ENCODE data around the gene NEXN.
"Not testable (repeated sequence)": the region's sequence is repeated elsewhere in the genome, so short reads cannot be mapped to it uniquely, and the experiment has no call there.

Gene NEXN

DNA sequence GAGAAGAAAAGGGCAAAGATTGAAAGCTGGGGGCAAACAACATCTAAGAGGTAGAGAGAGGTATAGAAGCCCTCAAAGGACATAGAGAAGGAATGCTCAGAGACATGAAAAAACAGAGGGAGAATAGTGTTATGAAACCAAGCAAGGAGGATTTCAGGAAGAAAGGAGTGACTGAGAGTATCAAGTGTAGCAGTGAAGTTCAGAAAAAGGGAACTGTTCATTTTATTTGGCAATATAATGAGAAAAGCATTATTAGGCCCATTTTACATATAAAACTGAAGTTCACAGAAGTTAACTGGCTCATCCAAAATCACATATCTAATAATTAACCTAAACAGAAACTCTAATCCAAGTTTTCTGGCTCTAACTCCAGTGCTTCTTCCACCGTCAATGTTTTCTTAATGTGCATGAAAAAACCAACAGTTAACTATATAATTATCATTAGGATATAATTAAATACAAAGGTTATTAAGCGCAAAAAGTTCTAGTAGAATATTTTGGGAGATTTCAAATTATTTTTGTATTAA lies 17.7 kb downstream of the NEXN start:
- DNase-seq, result no peak

DNA sequence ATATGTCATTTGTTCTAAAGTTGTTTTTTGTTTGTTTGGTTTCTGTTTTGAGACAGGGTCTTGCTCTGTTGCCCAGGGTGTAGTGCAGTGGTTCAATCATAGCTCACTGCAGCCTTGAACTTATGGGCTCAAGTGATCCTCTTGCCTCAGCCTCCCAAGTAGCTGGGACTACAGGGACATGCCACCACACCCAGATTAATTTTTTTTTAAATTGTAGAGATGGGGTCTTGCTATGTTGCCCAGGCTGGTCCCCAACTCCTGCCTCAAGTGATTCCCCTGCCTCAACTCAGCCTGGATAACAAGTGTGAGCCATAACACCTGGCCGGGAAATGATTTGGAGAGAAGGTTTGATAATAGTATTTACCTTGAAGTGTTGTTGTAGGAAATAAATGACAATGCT lies 18.2 kb downstream of the NEXN start:
- no peak for DNase-seq

DNA sequence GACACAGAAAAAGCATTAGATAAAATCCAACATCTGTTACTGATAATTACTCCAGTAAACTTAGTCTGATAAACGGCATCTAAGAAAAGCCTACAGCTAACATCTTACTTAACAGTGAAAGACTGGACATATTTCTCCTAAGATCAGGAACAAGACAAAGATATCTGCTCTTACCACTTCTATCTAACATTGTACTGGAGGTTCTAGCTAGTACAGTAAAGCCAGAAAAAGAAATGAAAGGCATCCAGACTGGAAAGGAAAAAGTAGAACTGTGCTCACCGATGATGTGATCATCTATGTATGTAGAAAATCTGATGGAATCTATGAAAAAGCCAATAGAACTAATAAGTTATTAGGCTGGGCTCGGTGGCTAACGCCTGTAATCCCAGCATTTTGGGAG lies 21.7 kb downstream of the NEXN start:
- DNase-seq, result no peak

DNA sequence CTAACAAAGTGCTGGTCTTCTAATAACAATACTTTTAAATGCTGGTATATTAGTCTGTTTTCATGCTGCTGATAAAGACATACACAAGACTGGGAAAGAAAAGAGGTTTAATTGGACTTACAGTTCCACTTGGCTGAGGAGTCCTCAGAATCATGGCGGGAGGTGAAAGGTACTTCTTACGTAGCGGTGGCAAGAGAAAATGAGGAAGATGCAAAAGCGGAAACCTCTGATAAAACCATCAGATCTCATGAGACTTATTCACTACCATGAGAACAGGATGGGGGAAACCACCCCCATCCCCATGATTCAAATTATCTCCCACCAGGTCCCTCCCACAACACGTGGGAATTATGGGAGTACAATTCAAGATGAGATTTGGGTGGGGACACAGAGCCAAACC lies 30.5 kb downstream of the NEXN start:
- DNase-seq, result not testable (repeated sequence)

DNA sequence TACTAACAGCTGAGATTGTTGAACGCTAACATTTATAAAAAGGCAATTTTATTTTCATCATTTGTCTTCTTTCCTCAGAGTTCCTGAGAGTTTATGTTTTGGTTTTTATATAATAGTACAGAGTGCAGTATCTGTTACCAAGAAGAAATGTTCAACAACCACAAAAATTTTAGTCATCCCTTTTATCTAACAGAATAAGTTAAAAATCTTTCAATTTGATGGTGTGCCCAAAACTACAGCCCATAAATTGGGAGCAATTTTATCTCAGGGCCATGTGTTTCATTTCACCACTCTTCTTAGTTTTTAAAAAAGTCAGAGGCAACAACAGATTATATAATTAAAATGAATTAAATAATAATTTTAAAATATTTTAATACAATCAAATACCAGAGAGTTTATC lies 37.1 kb downstream of the NEXN start:
- no peak for DNase-seq

DNA sequence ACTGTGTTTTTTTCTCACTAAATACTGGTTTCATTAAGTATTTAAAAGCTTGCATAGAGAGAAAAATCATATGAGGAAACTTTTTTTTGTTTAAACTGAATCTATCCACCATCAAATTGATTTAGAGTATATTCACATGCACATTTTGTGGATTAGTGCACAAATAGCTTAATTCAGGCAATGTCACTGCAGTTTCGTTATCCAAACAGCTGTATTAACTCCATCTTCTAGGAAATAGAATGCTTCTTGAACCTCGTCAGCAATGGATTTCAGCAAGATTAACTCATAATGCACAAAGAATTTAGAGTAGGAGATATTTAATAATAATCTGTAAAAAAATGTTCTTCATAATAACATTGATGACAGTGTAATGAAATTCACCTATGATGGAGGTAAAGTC lies 37.5 kb downstream of the NEXN start:
- no peak for DNase-seq

DNA sequence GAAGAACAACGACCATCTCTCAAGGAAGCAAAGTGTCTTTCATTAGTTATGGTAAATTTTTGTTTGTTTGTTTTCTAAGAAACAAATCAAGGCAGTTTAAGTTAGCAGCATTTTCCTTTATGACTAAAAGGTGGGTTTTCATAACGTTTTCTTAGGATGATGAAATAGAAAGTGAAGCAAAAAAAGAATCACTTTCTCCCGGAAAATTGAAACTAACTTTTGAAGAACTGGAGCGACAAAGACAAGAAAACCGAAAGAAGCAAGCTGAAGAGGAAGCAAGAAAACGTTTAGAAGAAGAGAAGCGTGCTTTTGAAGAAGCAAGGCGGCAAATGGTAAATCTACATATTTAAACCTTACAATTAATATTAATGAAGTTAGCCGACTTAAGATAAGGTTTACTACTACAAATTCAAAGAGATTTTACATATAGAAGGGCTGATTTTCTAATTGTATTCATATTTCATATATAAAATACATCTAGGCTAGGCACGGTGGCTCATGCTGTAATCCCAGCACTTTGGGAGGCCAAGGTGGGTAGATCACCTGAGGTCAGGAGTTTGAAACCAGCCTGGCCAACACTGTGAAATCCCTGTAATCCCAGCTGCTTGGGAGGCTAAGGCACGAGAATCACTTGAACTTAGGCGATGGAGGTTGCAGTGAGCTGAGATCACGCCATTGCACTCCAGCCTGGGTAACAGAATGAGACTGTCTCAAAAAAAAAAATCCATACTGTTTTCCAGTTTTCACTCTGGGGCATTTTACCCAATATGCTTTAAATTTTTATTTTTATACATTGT lies 38.3 kb downstream of the NEXN start:
- no peak for DNase-seq

DNA sequence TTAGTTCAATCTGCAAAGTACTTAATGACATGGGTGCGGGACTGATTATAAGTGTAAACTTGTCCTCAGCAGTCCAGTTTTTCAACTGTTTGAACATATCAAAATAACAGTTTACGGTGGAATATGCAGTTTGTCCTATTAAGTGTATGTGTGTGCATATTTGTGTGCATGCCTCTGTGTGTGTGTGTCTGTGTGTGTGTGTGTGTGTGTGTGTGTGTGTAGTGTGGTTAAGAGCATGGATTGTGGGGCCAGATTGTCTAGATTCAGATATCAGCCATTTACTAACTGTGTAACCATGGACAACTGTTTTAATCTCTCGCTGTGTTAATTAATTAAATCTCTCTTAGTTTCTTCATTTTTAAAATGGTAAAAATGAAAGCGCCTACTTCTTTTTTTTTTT lies 39.0 kb downstream of the NEXN start:
- no peak for DNase-seq

DNA sequence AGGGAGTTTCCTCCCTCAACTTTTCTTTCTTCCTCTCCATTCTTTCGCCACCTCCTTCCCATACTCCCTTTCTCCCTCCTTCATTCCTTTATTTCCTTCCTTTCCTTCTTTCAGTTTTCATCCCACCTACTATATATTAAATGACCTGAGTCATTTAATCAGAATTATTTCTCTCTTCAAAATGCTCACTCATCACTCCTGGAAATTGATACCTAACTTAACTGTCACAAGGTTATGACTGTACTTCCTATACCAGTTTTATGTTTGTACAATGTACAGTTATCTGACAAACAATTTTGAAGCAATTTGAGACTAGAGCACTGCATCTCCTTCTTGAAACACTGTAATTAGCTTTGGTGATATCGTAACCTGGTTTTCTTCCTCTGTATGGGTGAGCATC lies 41.4 kb downstream of the NEXN start:
- DNase-seq, result no peak

DNA sequence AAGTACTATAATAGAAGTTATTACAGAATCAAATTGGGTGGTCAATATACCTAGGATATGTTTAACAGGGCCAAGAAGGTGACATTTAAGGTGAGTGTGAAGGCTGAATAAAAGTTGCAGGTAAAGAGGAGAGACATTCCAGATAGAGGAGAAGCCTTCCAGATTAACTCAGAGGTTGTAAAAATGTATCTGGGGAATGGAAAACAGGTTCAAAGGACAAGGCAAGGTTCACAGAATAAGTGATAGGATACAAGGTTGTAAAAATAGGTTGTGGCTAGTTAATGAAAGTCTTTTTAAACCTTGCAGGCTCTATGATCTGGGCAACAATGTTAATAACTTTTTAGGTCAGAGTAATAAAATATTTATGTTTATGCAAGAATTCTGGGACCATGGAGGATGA lies 50.2 kb downstream of the NEXN start:
- DNase-seq, result no peak

DNA sequence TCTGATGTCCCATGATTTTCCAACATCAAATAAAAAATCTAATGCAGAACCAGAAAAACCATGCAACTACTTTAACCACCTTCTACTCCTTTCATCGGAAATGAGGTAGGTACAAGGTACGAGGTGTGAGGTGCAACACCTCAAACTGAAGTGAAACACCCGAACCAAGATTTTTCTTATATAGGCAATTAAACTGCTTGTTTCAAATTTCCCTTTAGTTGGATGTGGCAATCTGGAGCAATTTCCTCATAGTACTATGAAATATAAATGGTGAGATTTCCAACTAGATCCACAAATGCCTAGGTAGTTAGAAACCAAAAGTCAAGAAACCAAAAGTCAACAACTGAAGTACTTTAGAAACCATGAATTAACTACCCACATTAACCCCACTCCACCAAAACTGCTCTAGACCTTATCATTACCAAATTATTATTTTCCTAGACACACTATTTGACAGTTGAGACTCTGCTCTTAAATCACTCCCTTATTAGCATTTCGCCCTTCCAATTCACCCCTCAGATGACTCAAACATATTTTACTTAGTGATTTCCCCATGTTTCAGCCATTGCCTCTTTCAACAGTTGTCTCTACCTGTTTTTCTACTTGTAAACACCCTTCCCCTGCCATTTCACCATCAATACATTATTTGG lies 52.6 kb downstream of the NEXN start:
- DNase-seq, result no peak

DNA sequence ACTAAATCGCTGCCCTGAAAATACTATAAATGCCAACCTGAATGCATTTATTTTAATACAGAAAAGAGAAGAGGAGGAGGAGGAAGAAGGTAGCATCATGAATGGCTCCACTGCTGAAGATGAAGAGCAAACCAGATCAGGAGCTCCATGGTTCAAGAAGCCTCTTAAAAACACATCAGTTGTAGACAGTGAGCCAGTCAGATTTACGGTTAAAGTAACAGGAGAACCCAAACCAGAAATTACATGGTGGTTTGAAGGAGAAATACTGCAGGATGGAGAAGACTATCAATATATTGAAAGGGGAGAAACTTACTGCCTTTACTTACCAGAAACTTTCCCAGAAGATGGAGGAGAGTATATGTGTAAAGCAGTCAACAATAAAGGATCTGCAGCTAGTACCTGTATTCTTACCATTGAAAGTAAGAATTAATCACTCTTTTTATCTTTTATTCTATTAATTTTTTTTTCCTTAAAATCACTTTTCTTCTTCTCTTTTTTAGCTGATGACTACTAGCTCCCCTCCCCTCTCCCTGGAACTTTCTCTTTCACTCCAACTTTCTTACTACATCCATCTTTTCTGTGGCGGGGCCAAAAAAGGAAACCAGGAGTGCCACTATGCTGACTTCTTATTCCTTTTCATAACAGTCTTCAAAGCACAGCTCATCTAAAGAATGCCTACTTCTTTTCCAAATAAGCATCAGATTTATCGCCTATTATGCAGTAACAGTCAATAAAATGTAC lies 54.1 kb downstream of the NEXN start:
- DNase-seq, result no peak

DNA sequence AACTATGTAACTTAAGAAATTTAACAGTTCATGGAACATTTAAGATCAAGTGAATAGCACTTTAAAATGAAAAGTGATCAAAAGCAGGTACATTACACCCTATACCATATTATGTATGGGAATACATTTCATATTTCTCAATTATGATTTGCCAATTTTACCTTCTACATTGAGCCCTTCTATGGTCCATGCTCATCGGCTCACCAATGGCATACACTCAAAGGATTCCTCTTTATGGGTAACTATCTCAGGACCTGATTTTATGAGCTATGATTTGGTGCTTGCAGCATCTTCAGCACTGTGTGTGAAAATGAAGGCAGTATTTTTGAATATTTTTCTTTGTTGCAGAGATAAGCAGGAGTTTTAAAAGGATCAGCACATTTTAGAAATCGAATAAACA lies 56.9 kb downstream of the NEXN start:
- DNase-seq, result no peak

DNA sequence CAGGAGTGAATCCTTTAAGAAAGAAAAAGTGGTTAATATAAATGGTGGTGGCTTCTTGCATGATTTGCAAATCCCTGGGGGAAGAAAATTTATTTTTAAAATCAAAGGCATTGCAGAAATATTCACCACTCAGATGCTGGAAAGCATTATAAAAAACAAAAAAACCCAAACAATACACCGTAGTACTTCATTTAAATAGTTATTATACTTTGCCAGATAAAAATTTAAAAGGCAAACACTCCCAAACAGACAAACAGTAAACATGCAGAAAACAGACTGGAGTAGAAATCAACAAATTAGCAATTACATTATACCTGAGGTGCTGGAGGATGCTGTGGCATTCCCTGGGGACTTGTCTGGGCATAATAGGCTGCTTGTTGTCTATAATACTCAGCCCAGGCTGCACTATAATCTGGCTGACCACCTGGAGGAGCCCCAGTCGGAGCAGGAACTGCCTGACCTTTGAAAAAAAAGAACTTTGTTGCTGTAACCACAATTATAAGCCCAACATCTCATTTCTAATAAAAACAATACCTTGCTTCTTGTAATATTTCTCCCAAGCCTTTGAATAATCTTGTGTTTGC lies 60.5 kb downstream of the NEXN start:
- no peak for DNase-seq

DNA sequence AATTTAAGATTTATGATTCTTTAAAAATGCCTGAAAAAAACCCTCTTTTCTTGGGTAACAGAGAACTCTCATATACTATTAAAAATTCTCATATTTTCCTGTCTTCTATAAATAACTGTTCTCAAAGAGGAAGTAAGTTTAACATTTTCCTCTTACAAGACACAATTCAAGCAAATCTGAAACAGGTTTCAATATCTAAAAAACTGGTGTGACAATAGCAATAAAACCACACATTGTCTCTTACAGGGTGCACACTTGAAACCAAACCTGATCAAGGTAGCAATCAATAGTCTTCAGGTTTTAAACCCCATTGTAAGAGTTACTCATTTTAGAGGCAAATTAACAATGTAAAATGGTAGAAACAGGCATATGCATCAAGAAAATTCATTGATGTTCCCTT lies 62.4 kb downstream of the NEXN start:
- no peak for DNase-seq

DNA sequence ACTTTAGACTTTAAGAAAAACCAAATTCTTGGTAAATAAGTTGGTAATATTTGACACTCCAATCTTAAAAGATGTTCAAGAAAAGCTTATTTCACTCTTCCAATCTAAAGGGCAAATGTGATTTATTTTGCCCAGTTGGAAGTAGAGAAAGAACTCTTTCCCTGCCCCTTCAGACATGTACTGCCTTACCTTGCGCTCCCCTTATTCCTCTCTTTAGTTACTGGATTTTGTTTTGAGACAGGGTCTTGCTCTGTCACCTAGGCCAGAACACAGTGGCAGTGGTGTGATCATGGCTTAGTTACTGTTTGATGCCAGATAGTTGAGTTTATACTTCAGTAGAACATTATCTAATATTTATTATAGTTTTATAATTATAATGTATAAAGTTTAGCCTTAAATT lies 62.9 kb downstream of the NEXN start:
- DNase-seq, result no peak

DNA sequence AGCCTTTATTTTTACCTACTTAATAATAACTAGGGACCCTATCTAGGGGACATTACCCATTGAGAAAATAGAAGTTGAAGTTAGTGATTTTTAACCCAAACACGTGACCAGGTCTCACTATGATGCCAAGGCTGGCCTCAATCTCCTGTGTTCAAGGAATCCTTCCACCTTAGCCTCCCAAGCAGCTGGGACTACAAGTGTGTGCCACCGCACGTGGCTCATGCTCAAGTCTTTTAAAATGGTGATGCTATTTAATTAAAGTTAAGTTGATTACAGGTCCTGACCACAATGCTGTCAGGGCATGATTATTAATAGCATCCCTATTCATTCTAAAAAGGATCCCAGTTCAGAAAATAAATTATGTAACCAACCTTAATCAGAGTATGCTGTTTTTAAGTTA lies 65.5 kb downstream of the NEXN start:
- DNase-seq, result no peak

DNA sequence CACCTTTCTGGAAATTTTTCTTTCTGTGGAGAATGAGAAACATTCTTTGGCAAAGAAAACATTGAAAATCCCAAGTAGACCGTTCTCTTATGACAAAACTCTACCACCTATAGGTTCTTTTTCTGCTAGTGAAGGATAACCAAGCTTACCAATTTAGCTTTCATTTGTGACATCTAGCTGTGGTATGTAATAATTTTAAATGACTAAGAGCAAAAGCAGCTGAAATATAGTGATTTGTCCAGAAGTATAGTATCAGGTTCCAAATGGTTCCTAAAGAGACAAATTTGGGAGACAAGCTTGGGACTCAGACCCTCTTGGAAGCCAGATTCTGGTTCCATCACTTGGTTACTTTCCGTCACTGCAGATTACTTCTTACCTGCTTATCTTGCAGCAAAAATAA lies 66.1 kb downstream of the NEXN start:
- no peak for DNase-seq

DNA sequence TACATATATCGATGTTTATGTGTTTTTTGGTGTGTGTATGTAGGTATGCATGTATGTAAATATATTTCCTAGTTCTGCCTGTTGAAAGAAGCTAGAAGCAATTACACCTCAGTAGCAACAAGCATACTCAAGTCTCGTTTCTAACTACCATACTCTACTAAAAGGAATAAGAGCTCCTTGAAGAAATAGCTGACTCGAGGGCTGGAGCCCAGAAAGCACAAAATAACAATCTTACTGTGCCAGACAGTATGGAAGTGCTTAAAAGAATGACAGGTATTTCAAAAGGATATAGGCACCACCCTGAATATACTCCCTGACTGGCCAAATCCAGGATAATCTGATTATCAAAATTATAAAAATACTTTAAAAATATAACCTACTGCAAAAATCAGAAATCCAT lies 67.3 kb downstream of the NEXN start:
- no peak for DNase-seq

DNA sequence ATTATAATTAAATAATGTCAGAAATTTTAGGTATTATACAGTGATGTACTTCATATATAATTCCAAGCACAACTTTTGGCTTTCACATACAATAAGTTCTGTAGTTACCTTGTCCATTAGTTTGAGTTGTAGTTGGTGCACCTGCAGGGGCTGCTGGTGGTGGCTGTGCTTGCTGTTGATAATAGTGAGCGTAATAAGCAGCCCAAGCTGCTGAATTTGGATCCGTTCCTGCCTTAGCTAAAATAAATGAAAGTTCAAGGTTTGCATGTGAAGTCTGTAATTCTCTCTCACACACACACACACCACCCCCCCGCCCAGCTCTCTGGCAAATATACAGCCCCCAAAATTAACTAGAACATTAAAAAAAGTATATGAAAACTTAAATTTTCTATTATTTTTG lies 68.0 kb downstream of the NEXN start:
- no peak for DNase-seq

DNA sequence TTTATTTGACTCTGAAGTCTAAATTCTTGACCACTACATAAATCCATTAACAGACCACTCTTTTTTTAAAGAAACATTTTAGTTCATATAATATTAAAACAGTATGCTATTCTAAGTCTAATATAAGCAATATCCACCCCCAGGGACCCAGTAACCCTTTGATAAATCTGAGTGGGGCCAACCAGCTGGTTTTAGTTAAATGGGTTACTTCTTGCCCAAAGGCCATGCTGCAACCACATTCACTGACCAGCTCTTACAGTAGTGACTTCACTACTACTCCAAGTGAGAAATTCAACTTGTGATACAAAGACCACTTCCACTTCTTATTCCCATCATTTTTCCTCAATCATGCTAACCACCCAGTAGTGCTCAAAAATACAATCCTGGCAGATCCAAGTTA lies 70.0 kb downstream of the NEXN start:
- no peak for DNase-seq

DNA sequence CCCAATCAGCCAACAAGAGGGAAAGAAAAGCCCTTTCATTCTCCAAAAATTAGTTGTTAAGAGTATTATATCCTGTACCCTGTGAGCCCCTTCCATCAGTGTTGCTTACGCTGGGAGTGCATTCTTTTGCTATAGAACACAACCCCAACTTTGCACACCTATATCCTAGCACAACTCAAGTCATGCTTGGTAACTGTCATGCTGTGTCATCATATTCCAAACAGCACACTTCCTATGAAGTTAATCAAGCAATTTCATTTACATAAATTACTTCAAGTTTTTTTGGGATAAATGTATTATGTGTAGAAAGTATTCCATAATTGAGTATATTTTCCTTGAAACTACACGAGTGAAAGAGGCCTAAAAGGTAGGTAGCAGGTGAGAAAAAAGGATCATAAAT lies 70.4 kb downstream of the NEXN start:
- DNase-seq, result no peak

DNA sequence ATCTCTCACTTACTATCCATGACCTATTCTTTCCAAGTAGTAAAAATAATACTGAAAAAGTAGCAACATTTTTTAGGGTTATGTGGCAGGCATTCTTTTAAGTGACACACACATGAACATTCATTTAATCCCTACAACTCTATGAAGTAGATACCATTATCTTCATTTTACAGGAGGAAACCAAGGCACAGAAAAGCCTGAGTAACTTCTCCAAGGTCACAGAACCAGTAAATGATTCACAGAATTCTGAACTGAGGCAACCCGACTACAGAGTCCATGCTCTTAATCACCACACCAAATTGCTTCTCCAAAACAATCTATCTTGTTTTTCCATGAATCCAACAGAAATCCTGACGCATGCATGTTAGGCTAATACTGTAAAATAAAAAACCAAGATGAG lies 73.0 kb downstream of the NEXN start:
- DNase-seq, result no peak

DNA sequence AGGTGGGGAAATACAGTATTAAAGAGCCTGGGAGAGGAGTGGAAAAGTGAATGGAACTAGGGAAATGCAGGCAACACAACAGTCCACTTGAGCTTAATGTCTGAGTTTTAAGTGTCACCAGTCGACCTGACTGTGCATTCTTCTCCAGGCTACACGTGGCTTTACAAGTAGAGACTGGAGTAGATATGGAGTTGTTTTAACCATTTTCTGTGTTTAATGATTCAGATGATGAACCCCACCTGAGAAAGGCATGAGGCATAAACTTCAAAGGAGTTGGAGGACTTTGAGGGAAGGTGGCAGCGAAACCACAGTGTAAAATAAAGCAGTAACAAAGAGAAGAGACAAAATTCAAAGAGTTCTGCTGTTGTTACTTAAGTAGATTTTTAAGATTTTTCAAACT lies 77.9 kb downstream of the NEXN start:
- DNase-seq, result no peak

Measured in right forelimb (tissue), 1 donor.